GM18868 (cell line): ENCODE data around the gene NHSL1.
"Not testable (repeated sequence)": the region's sequence is repeated elsewhere in the genome, so short reads cannot be mapped to it uniquely, and the experiment has no call there.

Experiments
- ATAC-seq: cut with Tn5 transposase; IDR thresholded peaks from one replicate; pipeline ENCODE4 v1.9.1; 2021; ENCODE audit warnings: mild to moderate bottlenecking, moderate library complexity; ENCODE audit not compliant: unreplicated experiment

The NHSL1 gene

GRCh38 chr6:138429761-138430160 lies 69.5 kb downstream of the NHSL1 start:
- no peak for ATAC-seq

- no peak for ATAC-seq
Observed at GRCh38 chr6:138428944-138429598, 70.2 kb downstream of the NHSL1 start.

GRCh38 chr6:138427701-138428100 lies 71.6 kb downstream of the NHSL1 start:
- no peak for ATAC-seq

- ATAC-seq, result no peak
Observed at GRCh38 chr6:138426500-138427123, 72.7 kb downstream of the NHSL1 start.

- not testable (repeated sequence) for ATAC-seq
Observed at GRCh38 chr6:138425256-138425655, 74.0 kb downstream of the NHSL1 start.

GRCh38 chr6:138424004-138424904 lies 75.0 kb downstream of the NHSL1 start:
- ATAC-seq, result no peak

DNA sequence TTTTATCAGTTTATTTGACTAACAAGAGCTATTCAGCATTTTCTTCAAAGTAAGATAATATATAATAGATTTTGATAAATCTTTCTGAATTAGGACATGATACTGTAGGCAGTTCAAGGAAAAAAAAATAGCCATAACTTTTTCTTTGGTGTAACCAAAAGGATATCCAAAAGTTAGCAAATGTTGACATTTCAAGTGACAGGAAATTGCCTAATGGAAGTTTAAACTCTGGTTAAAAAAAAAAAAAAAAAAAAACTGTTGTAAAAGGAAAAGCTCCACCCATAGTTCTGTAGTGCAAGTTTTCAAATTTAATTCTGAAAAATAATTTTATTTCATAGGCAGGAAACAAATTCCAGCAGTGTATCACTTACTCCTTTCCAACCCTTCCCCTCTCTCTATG lies 76.4 kb downstream of the NHSL1 start:
- no peak for ATAC-seq

DNA sequence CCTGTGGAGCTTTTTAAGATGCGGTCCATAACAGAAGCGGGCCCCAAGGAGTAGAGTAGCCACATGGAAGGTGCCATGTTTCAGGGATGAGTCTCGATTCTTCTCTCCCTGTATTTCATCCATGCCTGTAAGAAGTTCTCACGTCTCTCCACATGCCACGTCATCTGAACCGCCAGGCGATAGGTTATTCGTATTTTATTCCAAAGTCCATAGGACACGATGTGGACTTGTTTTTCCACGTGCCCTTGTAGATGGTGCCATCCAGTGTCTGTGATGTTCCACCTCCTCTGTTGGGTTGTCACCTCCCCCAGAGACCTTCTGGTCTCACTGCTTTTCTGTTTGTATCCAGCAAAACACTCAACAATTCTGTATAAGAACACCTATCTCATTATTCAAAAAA lies 77.7 kb downstream of the NHSL1 start:
- no peak for ATAC-seq

GRCh38 chr6:138421089-138421488 lies 78.2 kb downstream of the NHSL1 start:
- ATAC-seq, result no peak

DNA sequence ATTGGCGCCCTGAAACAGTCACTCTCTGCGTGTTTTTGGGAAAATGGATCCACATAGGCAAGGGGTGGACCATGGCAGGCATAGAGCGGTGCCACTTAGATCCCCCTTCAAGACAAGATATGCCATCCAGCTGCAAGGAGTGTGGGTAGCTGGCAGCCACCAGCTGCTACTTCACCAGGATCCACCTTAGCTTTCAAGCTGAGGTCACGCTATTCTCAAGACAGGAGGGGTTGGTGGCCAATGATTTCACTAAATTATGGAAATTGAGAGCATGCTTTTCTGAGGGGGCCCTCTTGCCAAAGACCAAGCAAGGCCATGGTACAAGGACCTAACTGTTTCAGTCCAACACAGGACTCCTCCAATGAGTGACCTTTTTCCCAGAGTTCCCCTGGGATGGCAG lies 78.9 kb downstream of the NHSL1 start:
- ATAC-seq, result no peak

DNA sequence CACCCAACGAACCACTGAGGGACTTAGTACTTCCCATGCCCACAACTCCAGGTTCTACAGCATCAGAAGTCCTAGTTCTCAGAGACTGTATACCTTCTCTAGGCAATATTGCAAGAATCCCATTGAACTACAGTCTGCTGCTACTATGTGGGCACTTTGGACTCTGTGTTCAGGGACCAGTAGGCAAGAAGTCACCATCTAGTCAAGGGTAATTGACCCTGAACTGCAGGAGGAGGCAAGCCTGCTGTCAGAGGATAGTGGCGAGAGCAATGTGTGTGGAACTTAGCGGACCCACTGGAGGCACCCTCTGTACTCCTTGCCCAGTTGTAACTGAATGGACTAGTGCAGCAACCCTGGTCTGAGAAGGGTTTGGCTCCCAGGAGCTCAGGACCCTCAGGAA lies 79.5 kb downstream of the NHSL1 start:
- ATAC-seq, result no peak

GRCh38 chr6:138418118-138418742 lies 81.1 kb downstream of the NHSL1 start:
- ATAC-seq, result no peak

- ATAC-seq, result no peak
Observed at GRCh38 chr6:138417493-138418117, 81.7 kb downstream of the NHSL1 start.

- ATAC-seq, result no peak
Observed at GRCh38 chr6:138416206-138416605, 83.1 kb downstream of the NHSL1 start.

DNA sequence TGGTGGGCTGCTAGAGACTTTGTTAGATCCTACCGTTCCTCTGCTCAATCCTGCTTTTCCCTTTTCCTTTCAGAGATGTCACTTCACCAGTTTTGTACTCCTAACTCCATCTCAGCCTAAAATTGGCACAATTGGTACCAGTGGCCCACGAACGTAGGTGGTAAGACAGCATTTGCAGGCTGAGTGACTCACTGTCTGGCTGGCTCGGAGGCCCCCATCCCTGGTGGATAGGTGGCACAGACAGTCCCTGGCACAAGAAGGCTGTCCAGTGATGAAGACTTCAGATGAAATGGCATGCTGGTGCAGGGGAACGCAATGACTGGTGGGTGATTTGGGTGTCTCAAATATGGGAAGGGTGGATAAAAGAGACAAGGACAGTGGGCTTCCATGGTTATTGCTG lies 84.2 kb downstream of the NHSL1 start:
- no peak for ATAC-seq

DNA sequence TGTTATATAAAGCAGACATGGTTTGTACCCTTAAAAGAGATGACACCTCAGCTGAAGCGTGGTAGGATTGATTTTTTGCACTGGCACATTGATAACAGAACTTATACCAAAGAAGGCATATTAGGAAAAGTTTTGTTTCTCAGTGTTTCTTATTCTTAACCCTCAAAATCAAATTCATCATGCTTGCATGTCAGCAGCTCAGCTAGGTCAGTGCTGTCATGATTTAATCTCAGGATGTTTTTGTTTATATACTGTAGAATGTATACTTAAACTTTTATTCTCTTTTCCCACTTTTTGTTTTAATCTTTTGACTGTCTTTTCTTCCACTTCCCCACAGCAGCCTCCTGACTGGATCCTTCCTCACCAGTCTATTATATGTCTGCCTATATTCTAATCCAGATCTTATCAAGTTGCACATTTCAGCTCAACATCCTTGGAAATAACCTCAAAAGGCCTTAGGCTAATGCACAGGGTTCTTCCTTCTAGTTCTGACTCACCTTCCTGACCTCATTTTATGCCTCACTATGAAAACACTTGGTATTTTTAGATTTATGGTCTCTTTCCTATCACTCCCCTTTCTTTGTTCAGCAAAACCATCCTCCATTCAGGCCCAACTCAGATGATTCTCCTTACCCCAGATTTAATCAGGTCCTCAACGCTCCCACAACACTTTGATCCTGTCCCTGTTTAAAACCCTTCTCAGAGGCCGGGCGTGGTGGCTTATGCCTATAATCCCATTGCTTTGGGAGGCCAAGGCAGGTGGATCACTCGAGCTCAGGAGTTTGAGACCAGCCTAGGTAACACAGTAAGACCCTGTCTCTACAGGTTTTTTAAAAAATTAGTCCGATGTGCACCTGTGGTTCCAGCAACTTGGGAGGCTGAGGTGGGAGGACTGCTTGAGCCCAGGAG lies 88.1 kb downstream of the NHSL1 start:
- ATAC-seq, result peak; percentile 71

- no peak for ATAC-seq
Observed at GRCh38 chr6:138410048-138410735, 89.1 kb downstream of the NHSL1 start.

GRCh38 chr6:138406443-138406842 lies 92.9 kb downstream of the NHSL1 start:
- no peak for ATAC-seq

DNA sequence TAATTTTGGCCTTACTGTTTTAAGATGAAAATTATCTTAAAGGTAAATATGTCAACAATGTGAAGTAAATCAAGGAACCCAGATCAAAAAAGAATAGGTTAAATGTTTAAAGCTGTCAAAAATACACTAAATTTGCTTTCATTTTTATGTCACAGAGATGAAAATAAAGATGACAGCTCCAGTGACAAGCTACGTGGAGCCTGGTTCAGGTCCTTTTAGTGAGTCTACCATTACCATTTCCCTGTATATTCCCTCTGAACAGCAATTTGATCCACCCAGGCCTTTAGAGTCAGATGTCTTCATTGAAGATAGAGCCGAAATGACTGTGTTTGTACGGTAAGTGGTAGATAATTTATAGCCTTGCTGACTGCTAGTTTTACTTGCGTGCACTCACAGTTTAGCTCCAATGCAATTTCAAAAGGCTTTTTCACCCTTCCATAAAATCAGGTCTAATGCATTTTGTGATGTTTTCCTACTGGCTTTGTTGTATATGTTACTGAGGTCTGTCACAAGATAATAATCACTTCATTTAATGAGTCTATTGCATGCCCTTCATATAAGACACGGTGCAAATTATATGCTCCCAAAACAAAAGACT lies 93.4 kb downstream of the NHSL1 start:
- ATAC-seq, result no peak
